Measurements from ENCODE around the gene ALDH3B2. TPM values are rescaled to one million over a fixed set of nuclear protein-coding genes. Genes with fewer than 3 reads are reported as not detected.

The ALDH3B2 gene
- total RNA-seq, 1 experiment from 2014 or later, result not detected

GRCh38 chr11:67689178-67689577 is 14.8 kb upstream of the ALDH3B2 start:
- H2BK5ac ChIP-seq (ENCODE audit: insufficient read length, low read length), result no peak overlapping the region
- H3K79me2 ChIP-seq (ENCODE audit: insufficient read depth, low read length), result no peaks in the 10 kb centered on the region
- no peak for DNase-seq
- H4K20me1 ChIP-seq (ENCODE audit: control insufficient read depth, insufficient read depth, insufficient read length), result no peaks in the 10 kb centered on the region
- H2BK120ac ChIP-seq (ENCODE audit: low read depth, low read length, poor library complexity, severe bottlenecking), result no peak overlapping the region
- H2BK20ac ChIP-seq (ENCODE audit: low read depth, low read length, poor library complexity, severe bottlenecking), result no peak overlapping the region
- H3K23ac ChIP-seq (ENCODE audit: insufficient read length, low read depth, low read length), result no peak overlapping the region
- H3K14ac ChIP-seq (ENCODE audit: insufficient read depth, low read length), result no peak overlapping the region
- H3K4me1 Mint-ChIP-seq, result no peaks in the 10 kb centered on the region; a peak in 3 of 4 replicates
- H3K36me3 Mint-ChIP-seq (ENCODE audit: insufficient read depth in 1 of 3, low read depth in 3 of 3), result no peaks in the 10 kb centered on the region; a peak in 1 of 7 replicates
- no peak overlapping the region for H3K18ac ChIP-seq (ENCODE audit: insufficient read length, low read depth, low read length)
- no peaks in the 10 kb centered on the region for H3K79me1 ChIP-seq (ENCODE audit: insufficient read depth, low read depth, low read length, poor library complexity, severe bottlenecking)
- no peak overlapping the region for H3T11ph ChIP-seq (ENCODE audit: low read length)
- no peak overlapping the region; a peak in 1 of 7 replicates for H3K27ac Mint-ChIP-seq
- H3K23me2 ChIP-seq (ENCODE audit: insufficient read length, low read depth, low read length, poor library complexity, severe bottlenecking), result no peaks in the 10 kb centered on the region
- H2BK12ac ChIP-seq (ENCODE audit: insufficient read length, low read depth, low read length), result no peak overlapping the region
- H3K9me3 Mint-ChIP-seq, result no peaks in the 10 kb centered on the region; a peak in 1 of 5 replicates
- no peaks in the 10 kb centered on the region for H3K27me3 ChIP-seq (ENCODE audit: insufficient read depth, low read length)
- no peak overlapping the region for H3K27ac ChIP-seq (ENCODE audit: insufficient read length, low read depth, low read length)
- no peak overlapping the region for H3K4ac ChIP-seq (ENCODE audit: low read depth, low read length)
- no peak overlapping the region for H2AFZ ChIP-seq (ENCODE audit: low read length)
- no peak overlapping the region for H2AK5ac ChIP-seq (ENCODE audit: insufficient read length, low read length)
- no peaks in the 10 kb centered on the region for H3K9me3 ChIP-seq (ENCODE audit: control insufficient read depth, low read depth, low read length)
- H3K4me3 Mint-ChIP-seq, result no peak overlapping the region
- no peak overlapping the region for H3K9ac ChIP-seq (ENCODE audit: extremely low read depth, insufficient read length, low read length)
- WGBS (ENCODE audit: extremely low coverage, insufficient read length, low lambda C conversion rate), result no CpG with 5 or more reads among the region's 4 CpGs
- no peak overlapping the region for H4K5ac ChIP-seq (ENCODE audit: insufficient read length, low read depth, low read length)
- H3K4me1 ChIP-seq (ENCODE audit: insufficient read depth, low read length), result no peaks in the 10 kb centered on the region
- H4K8ac ChIP-seq (replicated peaks; ENCODE audit: insufficient read length, low read depth, low read length), result no peak overlapping the region
- no peak overlapping the region for H4K91ac ChIP-seq (ENCODE audit: insufficient read length, low read depth, low read length)
- H3K27me3 Mint-ChIP-seq (ENCODE audit: low read depth), result peaks cover 2% of the 10 kb centered on the region
- no peak for TF ChIP-seq CTCF (conservative IDR thresholded peaks at IDR 0.05)
- no peak overlapping the region for H2BK15ac ChIP-seq (ENCODE audit: low read depth, low read length)
- no peak overlapping the region for H3K4me2 ChIP-seq (ENCODE audit: insufficient read depth, insufficient read length, low read length)
- H3K56ac ChIP-seq (ENCODE audit: insufficient read length, low read depth, low read length), result no peak overlapping the region
